Activated T-cell treated with anti-CD3 and anti-CD28 coated beads, Interleukin-2, amount 50 U/mL, for 4 hours (primary cell): ENCODE data around the gene RPS19BP1. TPM values are rescaled to one million over a fixed set of nuclear protein-coding genes. Genes with fewer than 3 reads are reported as not detected.
"Not testable (repeated sequence)": the region's sequence is repeated elsewhere in the genome, so short reads cannot be mapped to it uniquely, and the experiment has no call there.

Experiments used
- ATAC-seq, 2 donors: fragments of 200-7000 bp; cut with Tn5 transposase; one replicate each; pipeline ENCODE4 v1.10.0; 2021
- DNase-seq: peaks from one replicate; pipeline ENCODE4 v3.0.0-alpha.2; 2020
- H3K27me3 Mint-ChIP-seq: one replicate; pipeline ENCODE4 v1.8.0; 2021; ENCODE audit warnings: low read depth, mixed read lengths
- H3K36me3 Mint-ChIP-seq: one replicate; pipeline ENCODE4 v1.8.0; 2022; ENCODE audit warnings: mixed read lengths; ENCODE audit not compliant: insufficient read depth
- H3K4me1 Mint-ChIP-seq: one replicate; pipeline ENCODE4 v1.8.0; 2021; ENCODE audit warnings: low read depth, mixed read lengths
- H3K4me3 Mint-ChIP-seq: one replicate; pipeline ENCODE4 v1.8.0; 2021; ENCODE audit warnings: mild to moderate bottlenecking, moderate library complexity, mixed read lengths
- H3K9me3 Mint-ChIP-seq: one replicate; pipeline ENCODE4 v1.8.0; 2021; ENCODE audit warnings: mixed read lengths
- total RNA-seq, 3 donors: library from RNA; stranded (reverse); gene quantifications; one replicate each; pipeline ENCODE4 v1.2.1, GENCODE V29; 2021

RPS19BP1 gene
- total RNA-seq, 3 donors from 2014 or later = 198 to 208 (median 201) TPM

DNA sequence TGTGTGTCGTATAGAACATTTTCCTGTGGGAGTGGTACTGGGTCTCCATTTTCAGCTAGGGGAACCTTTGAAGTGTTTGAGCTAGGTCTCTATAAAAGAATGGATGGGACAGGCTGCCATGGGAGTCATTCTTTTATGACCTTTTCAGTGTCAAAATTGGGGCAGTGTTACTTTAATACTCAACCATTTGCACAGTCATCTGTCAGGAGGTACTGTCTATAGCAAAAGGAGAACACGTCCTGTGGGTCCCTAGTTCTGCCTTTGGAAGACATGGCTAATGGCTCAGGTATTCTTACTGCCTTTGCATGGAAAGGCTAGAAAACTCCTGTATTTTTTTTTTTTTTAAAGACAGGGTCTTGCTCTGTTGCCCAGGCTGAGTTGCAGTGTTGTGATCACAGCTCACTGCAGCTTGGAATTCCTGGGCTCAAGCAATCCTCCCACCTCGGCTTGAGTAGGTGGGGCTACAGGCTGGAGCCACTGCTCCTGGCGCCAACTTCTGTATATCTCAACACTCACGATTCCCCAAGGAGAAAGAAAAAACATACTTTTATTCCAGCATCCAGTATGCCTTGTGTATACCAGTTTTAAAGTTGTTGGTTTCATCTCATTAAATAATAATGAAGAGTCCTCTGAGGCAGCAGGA lies 14.3 kb downstream of the RPS19BP1 start:
- peaks cover 2% of the 10 kb centered on the region for H3K27me3 Mint-ChIP-seq
- peaks cover 47% of the 10 kb centered on the region for H3K36me3 Mint-ChIP-seq
- peaks cover 42% of the 10 kb centered on the region for H3K4me1 Mint-ChIP-seq
- peak overlapping the region; percentile 96 for H3K4me3 Mint-ChIP-seq
- no peaks in the 10 kb centered on the region for H3K9me3 Mint-ChIP-seq
- DNase-seq = no peak
- no peak for ATAC-seq

DNA sequence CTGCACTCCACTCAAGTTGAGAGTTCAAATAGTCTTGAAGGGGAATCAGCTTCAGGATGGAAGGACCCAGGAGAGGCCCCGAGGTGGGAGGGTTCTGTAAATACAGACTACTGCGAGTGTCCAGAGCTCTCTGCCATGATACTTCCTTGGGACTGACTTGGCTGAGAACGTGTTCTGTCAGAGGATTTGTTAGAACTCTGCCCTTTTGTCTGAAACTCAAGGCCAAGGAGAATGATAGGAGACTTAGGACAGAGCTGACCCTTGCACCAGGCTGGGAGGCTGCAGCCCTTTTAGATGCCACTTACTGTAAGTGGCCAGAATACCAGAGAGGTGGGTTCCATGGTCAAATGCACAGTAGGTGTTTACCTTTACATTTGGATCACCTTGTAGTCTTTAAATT lies 15.1 kb downstream of the RPS19BP1 start:
- Mint-ChIP-seq H3K27me3 (peaks cover 2% of the 10 kb centered on the region), H3K36me3 (peaks cover 41% of the 10 kb centered on the region), H3K4me3 (no peak overlapping the region), H3K4me1 (peaks cover 34% of the 10 kb centered on the region), H3K9me3 (no peaks in the 10 kb centered on the region)
- ATAC-seq (no peak), DNase-seq (no peak)

DNA sequence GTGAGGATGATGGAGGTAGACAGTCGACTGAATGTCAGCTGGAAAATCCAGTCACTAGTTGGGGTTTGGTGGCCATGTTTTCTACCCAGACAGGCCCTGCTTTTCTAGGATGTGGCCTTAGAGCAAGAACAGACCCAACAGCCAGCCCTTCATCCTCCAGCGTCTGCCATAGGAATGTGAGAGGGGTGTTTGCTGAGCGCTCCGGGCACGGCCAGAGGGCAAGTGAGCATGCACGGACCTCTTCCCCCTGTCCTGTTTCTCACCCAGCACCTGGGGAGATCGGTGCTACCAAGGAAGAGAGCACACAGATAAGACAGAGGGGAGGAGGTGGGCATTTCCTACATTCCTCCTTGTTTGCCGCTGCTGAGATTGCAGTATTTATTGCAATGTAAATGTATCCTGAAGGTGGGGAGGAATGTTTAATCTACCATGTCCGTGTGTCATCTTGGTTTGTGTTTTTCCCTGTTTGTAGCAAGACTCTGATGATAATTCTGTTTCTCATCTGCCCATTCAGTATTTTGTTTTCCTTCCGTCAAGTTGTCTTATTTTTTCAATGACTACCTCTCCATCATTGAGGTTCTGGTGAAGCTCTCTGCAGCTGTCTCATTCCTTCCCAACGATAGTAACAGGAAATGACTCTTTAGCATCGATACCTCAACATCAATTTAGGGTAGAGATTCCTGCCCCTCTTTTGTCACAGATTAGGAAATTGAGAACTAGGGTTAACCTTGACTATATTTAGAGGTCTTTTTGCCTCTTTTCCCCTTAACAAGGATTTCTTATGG lies 17.1 kb downstream of the RPS19BP1 start:
- H3K36me3 Mint-ChIP-seq = peaks cover 31% of the 10 kb centered on the region
- no peaks in the 10 kb centered on the region for H3K9me3 Mint-ChIP-seq
- H3K4me3 Mint-ChIP-seq = no peak overlapping the region
- DNase-seq (no peak), ATAC-seq (no peak)
- peaks cover 24% of the 10 kb centered on the region for H3K4me1 Mint-ChIP-seq
- peaks cover 2% of the 10 kb centered on the region for H3K27me3 Mint-ChIP-seq

DNA sequence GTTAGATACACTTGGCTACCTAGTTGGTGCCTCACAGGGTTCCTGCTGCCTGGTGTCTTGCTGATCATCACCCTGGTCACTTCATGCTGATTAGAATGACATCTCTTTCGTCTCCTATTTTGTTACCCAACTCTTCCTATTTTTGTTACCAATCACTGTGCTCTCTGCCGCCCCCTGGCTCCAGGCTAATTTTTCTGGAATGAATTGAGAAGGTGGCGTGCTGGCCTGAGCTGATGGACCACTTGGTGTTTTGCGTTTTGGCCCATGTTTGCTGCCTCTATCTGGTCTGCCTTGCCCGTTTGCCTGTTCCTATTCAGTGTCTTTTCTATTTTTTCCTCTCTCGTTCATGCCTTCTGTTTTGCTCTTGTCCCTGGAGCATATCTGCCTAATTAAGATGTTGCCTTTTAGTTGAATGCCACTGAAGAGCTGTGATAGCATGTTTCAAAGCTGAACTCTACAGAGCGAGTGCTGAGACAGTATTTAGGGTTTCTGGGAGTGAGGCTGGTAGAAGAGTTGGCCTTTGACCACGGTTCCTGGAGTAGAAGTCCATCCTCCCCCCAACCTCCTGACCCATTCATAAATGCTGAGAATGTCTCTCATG lies 18.1 kb downstream of the RPS19BP1 start:
- peak; percentile 50 for DNase-seq
- ATAC-seq = no peak
- H3K4me3 Mint-ChIP-seq = no peak overlapping the region
- no peaks in the 10 kb centered on the region for H3K27me3 Mint-ChIP-seq
- H3K4me1 Mint-ChIP-seq = peaks cover 27% of the 10 kb centered on the region
- no peaks in the 10 kb centered on the region for H3K9me3 Mint-ChIP-seq
- H3K36me3 Mint-ChIP-seq = peaks cover 38% of the 10 kb centered on the region

DNA sequence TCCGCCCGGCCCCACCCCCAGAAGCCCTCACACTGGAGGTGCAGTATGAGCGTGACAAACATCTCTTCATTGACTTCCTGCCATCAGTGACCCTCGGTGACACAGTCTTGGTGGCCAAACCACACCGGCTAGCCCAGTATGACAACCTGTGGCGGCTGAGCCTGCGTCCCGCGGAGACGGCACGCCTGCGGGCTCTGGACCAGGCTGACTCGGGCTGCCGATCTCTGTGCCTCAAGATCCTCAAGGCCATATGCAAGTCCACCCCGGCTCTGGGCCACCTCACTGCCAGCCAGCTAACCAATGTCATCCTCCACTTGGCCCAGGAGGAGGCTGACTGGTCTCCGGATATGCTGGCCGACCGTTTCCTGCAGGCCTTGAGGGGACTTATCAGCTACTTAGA lies 18.8 kb downstream of the RPS19BP1 start:
- Mint-ChIP-seq H3K9me3 (no peaks in the 10 kb centered on the region), H3K4me1 (peaks cover 25% of the 10 kb centered on the region), H3K27me3 (no peaks in the 10 kb centered on the region), H3K4me3 (no peak overlapping the region), H3K36me3 (peaks cover 42% of the 10 kb centered on the region)
- DNase-seq (no peak), ATAC-seq (peak in 1 of 2 donors; percentile 12)

DNA sequence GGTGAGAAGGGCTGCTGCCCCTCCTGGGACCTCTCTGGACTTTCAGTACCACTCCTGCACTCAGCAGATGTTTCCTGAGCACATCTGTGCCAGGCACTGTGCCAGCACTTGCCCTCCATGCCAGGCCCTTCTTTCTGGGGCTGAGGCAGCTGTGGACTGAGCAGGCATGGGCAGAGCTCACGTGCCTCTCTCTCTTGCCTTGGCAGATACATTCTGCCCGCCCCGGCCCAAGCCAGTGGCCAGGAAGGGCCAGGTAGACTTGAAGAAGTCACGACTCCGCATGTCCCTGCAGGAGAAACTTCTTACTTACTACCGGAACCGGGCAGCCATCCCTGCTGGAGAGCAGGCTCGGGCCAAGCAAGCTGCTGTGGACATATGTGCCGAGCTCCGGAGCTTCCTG lies 20.5 kb downstream of the RPS19BP1 start:
- no peaks in the 10 kb centered on the region for H3K27me3 Mint-ChIP-seq
- H3K4me3 Mint-ChIP-seq = no peak overlapping the region
- ATAC-seq (no peak), DNase-seq (no peak)
- H3K36me3 Mint-ChIP-seq = peaks cover 48% of the 10 kb centered on the region
- no peaks in the 10 kb centered on the region for H3K9me3 Mint-ChIP-seq
- peaks cover 25% of the 10 kb centered on the region for H3K4me1 Mint-ChIP-seq

DNA sequence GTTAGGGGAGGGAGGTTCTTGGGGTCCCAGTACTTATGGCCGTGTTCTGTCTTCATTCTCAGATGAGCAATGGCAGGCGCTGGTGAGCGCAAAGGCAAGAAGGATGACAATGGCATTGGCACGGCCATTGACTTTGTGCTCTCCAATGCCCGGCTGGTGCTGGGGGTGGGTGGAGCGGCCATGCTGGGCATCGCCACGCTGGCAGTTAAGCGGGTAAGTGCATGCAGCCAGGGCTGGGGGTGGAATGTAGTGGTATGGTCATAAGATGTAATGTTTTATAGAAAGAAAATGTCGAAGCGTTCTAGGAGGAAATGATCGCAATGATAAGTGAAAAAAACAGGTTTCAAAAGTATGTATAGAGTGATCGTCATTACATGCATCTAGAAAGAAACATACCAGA lies 21.3 kb downstream of the RPS19BP1 start:
- Mint-ChIP-seq H3K4me1 (peaks cover 31% of the 10 kb centered on the region), H3K27me3 (no peaks in the 10 kb centered on the region), H3K9me3 (no peaks in the 10 kb centered on the region), H3K36me3 (peaks cover 54% of the 10 kb centered on the region), H3K4me3 (no peak overlapping the region)
- ATAC-seq = no peak
- DNase-seq = no peak

DNA sequence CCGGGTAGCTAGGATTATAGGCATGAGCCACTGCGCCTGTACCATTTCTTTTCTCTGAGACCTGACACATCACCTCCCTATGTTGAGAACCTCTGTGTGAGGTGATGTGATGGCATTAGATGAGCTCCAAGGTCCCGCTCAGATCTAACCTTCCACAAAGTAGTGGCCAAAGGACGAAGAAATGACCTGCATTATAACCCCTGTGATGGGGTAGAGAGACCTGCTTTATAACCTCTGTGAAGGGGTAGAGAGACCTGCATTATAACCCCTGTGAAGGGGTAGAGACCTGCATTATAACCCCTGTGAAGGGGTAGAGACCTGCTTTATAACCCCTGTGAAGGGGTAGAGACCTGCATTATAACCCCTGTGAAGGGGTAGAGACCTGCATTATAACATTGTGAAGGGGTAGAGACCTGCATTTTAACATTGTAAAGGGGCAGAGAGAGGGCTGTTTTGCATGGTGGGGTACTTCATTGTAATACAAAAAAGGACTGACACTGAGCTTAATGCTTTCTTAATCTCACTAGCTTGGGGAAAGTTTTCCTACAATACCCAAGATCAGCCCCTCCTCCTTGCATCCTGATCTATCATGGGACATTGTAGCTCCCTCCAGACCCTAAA lies 21.9 kb downstream of the RPS19BP1 start:
- no peak for ATAC-seq
- peaks cover 31% of the 10 kb centered on the region for H3K4me1 Mint-ChIP-seq
- peaks cover 55% of the 10 kb centered on the region for H3K36me3 Mint-ChIP-seq
- H3K4me3 Mint-ChIP-seq = no peak overlapping the region
- DNase-seq = no peak
- no peaks in the 10 kb centered on the region for H3K27me3 Mint-ChIP-seq
- H3K9me3 Mint-ChIP-seq = no peaks in the 10 kb centered on the region

DNA sequence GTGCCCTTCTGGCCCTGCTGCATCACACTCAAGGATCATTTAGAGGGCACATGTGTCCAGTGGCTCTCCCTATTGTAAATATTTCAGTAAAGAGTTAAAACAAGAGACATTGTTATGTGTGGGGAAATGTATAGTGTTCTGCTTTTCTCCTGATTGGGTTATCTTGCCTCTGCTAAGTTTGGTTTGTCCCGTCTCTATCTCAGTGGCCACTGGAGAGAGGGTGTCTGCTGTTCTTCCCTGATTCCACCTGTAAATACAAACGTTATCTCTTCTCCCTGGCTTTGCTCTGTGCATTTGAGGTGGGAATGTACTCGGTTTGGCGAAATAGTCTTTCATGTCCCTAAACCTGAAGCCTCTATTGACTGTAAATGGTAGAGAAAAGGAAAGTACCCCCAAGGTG lies 24.2 kb downstream of the RPS19BP1 start:
- no peaks in the 10 kb centered on the region for H3K27me3 Mint-ChIP-seq
- H3K36me3 Mint-ChIP-seq = peaks cover 52% of the 10 kb centered on the region
- peaks cover 40% of the 10 kb centered on the region for H3K4me1 Mint-ChIP-seq
- ATAC-seq (no peak), DNase-seq (no peak)
- no peak overlapping the region for H3K4me3 Mint-ChIP-seq
- no peaks in the 10 kb centered on the region for H3K9me3 Mint-ChIP-seq

DNA sequence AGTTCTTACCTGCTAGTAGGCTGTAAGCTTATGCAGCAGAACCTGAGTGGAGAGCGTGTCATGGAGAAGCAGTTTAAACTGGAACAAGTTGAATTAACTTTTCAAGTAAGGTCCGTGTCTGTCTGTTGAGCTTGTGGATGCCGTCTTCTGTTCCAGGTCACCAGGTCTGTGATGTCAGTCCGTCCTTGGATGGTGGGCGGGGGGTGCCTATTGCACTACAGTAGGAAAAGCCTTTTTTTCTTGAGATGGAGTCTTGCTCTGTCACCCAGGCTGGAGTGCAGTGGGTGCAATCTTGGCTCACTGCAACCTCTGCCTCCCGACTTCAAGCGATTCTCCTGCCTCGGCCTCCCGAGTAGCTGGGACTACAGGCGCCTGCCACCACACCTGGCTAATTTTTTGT lies 25.5 kb downstream of the RPS19BP1 start:
- H3K36me3 Mint-ChIP-seq = peaks cover 51% of the 10 kb centered on the region
- H3K27me3 Mint-ChIP-seq, ATAC-seq, H3K4me3 Mint-ChIP-seq, H3K9me3 Mint-ChIP-seq, DNase-seq: not testable (repeated sequence)
- H3K4me1 Mint-ChIP-seq = peaks cover 44% of the 10 kb centered on the region

DNA sequence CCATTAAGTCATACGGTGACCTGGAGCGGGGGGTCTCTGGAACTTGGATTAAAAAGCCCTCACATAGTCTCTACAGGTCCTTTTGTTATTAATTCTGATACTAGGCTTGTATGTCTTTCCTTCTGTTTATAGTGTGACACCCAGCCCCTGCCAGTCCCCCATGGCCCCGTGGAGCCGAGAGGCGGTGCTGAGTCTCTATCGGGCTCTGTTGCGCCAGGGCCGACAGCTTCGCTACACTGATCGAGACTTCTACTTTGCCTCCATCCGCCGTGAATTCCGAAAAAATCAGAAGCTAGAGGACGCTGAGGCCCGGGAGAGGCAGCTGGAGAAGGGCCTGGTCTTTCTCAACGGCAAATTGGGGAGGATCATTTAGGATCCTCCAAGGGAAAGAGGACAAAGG lies 28.5 kb downstream of the RPS19BP1 start:
- no peak for DNase-seq
- no peaks in the 10 kb centered on the region for H3K27me3 Mint-ChIP-seq
- H3K36me3 Mint-ChIP-seq = peaks cover 33% of the 10 kb centered on the region
- no peaks in the 10 kb centered on the region for H3K9me3 Mint-ChIP-seq
- peak overlapping the region; percentile 95 for H3K4me3 Mint-ChIP-seq
- no peak for ATAC-seq
- H3K4me1 Mint-ChIP-seq = peaks cover 42% of the 10 kb centered on the region

DNA sequence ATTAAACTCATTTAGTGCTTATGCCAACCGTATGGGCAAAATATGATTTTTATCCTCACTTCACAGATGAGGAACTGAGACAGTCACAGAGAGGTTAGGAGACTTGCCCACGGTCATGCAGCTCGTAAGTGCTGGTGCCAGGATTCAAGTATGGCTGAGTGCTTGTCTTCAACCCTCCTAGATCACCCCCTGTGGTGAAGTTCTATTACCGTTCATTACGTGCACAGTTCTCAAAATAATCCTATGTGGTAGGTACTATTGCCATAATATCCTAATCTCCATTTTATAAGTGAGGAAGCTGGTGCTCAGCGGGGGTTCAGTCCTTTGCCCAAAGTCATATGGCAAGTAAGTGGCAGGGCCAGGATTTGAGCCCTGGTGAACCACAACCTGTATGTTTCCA lies 28.9 kb downstream of the RPS19BP1 start:
- DNase-seq = no peak
- H3K27me3 Mint-ChIP-seq = no peaks in the 10 kb centered on the region
- H3K4me1 Mint-ChIP-seq = peaks cover 41% of the 10 kb centered on the region
- H3K36me3 Mint-ChIP-seq = peaks cover 32% of the 10 kb centered on the region
- no peaks in the 10 kb centered on the region for H3K9me3 Mint-ChIP-seq
- ATAC-seq = no peak
- peak overlapping the region; percentile 95 for H3K4me3 Mint-ChIP-seq

DNA sequence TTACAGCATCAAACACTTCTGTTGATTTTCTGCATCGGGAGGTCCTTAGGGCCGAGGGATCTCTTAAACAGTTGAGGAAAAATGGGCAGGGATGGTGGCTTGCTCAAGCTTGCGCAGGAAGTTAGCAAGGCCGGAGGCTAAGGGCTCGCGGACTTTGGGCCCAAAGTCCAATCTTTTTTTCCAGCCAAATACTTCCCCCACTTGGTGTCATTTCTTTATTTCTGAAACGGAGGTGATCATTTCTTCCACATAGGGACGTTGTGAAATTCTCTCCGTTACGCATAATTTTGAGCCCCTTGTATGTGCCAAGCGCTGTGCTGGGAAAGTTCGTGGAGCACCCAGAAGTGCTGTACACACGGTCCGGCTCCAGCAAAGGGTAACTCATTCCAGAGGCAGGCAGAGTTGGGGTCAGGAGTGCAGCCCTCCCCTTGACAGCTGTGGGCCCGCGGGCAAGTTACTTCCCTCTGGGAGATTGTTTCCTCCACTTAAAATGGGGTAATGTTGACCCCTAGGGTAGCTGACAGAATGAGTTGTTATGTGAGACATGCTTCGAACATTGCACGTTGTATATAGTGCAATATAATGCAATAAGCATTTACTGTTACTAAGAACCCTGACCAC lies 29.6 kb downstream of the RPS19BP1 start:
- ATAC-seq = no peak
- H3K4me3 Mint-ChIP-seq = peak overlapping the region; percentile 95

DNA sequence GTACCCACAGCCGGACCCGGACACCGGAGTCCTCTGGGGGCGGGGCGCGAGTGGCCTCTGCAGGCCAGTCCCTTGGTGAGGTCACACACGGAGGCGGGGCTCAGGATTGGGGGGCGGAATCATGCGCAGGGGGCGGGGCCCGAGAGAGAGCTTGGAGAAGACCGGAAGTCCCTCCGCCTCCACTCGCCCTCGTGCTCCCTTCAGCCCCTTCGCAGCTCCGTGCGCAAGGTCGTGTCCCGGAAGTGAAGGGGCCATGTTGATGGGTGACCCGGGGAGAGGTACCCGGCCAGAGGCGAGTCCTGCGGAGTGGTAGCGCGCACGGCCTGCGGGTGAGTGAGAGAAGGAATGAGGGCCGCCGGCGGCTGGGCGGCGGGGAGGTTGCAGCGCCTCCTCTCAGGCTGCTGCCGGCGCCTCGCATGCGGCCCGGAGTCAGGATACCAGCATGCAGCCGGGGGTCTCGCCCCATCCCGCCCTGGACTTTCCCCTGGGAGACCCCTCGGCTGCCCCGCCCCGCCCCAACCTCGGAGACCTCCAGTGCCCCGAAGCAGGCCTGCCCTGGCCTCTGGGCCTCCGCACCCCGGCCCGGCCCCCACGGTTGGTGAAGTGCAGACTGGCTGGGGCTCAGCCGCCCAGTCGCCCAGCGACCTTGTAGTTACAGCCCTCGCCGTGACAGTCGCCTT lies 30.3 kb downstream of the RPS19BP1 start, which contains the start of gene MIEF1:
MIEF1 (plus strand) TSS at position 182 of the 680 bp plus-strand sequence. CDS start 9,005 bp downstream, outside the sequence.
- H3K36me3 Mint-ChIP-seq = peaks cover 28% of the 10 kb centered on the region
- peak; percentile 97 to 98 for ATAC-seq
- no peaks in the 10 kb centered on the region for H3K27me3 Mint-ChIP-seq
- DNase-seq = peak; percentile 86
- peak within 1 kb of the TSS; percentile 95 for H3K4me3 Mint-ChIP-seq
- H3K9me3 Mint-ChIP-seq = no peaks in the 10 kb centered on the region
- H3K4me1 Mint-ChIP-seq = peaks cover 37% of the 10 kb centered on the region

More for the DNA sequence above, 29.6 kb downstream of the RPS19BP1 start:
- DNase-seq = no peak
- Mint-ChIP-seq H3K4me1 (peaks cover 36% of the 10 kb centered on the region), H3K9me3 (no peaks in the 10 kb centered on the region), H3K36me3 (peaks cover 28% of the 10 kb centered on the region), H3K27me3 (no peaks in the 10 kb centered on the region)
